Stimulated activated naive CD4-positive, alpha-beta T cell (primary cell): ENCODE measurements around the gene ARID1A.

ENCODE experiments used
- DNase-seq, 6 experiments: peaks; one replicate each; lab custom pipeline; 2025; lab: John Stamatoyannopoulos, UW

ARID1A gene

DNA sequence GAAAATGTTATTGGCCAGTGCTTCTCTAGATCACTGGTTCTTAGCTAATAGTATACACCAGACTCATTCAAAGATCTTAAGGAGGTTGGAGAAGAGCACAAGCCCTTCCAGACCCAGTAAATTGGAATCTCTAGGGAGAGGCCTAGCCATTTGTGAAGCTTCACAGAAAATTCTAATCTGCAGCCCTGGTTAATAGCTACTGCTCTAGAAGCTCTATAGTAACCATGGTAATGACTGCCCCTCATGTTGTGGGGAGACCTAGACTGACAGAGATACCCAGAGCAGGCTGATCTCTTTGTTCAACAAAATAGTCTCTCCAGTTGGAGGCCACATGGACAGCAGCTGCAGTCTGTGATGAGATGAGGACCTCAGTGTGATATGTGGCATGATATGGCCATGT, 31.7 kb downstream of the ARID1A start:
- DNase-seq: no peak

DNA sequence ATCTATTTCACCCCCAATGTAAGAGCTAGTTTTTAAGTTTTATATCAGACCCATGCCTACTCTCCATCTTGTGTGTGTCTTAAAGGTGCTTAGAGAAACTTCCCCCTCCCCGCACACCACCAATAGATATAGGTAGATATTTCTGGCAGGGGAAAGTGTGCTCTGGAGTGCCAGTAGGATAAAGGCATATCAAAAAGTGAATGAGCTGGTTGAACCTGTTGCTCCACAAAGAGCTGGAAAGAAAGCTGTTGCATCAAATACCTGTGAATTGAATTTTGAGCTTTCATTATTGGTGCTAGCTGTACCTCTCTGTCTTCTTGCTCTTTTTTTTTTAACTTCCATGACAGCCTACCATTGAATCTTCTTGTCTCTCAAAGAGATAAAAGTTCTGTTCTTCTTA, 32.8 kb downstream of the ARID1A start:
- no peak for DNase-seq

DNA sequence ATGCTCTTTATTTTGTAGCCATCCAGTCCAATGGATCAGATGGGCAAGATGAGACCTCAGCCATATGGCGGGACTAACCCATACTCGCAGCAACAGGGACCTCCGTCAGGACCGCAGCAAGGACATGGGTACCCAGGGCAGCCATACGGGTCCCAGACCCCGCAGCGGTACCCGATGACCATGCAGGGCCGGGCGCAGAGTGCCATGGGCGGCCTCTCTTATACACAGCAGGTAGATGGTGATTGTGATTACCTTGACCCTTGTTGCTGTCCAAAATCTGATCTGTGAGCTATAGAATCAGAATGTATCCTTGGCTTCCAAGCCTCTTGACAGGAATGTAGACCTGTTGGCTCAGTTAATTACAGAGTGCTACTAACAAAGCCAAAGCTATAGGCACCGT, 33.8 kb downstream of the ARID1A start:
- DNase-seq: no peak

DNA sequence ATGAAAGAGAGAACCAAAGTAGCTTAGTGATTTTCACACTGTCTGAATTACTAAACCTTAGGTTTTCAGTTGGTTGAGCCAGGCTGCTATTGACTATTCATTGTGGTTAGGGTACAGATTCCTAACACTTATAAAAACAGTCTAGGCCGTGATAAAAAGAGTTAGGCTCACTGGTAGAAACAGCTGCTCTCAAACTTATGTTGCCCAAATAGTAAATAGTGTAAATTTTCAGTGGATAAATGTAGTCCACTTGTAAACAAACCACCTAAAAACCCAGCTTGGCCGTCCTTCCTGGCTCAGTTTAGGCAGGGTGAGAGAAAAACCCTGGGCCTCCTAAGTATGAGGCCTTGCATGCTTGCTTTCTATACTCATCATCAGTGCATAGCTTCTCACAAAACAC, 34.9 kb downstream of the ARID1A start:
- DNase-seq: no peak

DNA sequence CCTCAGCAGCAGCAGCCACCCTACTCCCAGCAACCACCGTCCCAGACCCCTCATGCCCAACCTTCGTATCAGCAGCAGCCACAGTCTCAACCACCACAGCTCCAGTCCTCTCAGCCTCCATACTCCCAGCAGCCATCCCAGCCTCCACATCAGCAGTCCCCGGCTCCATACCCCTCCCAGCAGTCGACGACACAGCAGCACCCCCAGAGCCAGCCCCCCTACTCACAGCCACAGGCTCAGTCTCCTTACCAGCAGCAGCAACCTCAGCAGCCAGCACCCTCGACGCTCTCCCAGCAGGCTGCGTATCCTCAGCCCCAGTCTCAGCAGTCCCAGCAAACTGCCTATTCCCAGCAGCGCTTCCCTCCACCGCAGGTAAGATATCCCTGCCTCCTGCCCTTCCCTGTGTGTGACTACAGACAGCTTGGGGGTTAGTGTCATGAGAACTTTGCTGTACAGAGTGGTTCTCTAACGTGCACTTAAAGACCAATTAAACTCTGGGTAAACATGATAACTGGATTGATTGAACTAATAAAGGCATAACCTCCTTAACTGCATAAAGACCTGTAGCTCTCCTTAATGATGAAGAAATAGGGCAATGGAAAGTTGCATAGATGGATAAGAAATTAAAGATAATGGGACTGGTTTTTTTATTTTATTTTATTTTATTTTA, 35.6 kb downstream of the ARID1A start:
- no peak for DNase-seq

DNA sequence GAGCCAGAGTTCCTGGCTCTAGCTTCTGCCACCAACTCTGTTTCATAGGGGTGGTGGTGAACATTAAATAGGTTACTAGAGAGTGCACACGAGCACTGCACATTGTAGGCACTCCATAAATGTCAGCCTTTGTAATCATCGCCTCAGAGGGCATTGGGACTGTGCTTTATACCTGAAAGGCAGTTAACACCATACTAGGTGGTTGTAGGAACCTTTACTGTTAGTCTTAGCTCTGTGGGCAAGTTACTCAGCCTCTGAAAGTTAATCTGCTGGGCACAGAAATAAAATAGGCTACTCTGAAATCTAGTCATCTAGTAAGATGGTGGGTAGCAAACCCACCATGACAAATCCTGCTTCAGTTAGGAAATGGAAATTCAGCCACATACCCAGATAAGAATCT, 37.6 kb downstream of the ARID1A start:
- no peak for DNase-seq

DNA sequence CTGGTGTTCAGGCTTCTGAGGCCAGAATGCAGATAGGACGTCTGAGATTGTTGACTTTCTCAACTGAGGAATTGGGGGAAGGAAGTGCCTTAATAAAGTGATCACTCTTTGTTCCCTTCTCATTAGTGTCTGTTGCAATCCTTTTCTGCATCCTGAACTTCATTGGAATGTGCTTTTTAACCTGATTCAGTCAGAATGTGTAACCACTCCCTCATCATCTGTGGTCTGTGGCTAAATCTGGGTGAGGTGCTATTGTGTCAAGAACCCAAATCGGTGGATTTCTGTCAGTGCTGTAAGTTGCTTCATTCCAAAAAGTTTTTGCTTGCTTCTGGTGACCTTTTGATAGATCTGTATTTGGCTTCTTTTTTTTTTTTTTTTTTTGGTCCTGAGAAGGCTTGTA, 38.2 kb downstream of the ARID1A start:
- no peak for DNase-seq

DNA sequence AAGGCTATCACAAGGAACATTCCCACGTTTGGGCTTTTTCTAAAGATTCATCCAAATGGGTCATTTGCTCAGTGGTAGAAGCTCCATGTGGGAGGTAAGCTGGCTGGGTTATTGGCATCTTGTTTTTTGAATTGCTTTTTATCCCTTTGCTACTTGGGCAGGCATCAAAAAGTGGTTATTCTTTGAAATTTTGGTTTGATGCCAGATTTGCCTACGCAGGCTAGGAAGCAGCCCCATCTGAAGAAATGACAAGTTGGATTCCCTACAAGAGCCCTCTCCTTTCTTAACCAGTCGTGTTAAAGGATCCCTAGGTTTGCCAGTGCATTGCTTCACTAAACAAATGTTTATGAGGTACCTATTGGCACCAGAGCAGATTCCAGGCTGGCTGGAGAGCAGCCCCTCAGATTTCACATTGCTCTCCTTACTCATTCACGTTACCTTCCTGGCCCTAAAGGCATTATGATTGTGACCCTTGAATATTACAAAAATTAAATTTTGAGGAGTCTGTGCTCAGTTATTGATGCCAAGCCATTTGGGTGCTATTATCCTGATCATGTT, 38.8 kb downstream of the ARID1A start:
- DNase-seq: no peak

DNA sequence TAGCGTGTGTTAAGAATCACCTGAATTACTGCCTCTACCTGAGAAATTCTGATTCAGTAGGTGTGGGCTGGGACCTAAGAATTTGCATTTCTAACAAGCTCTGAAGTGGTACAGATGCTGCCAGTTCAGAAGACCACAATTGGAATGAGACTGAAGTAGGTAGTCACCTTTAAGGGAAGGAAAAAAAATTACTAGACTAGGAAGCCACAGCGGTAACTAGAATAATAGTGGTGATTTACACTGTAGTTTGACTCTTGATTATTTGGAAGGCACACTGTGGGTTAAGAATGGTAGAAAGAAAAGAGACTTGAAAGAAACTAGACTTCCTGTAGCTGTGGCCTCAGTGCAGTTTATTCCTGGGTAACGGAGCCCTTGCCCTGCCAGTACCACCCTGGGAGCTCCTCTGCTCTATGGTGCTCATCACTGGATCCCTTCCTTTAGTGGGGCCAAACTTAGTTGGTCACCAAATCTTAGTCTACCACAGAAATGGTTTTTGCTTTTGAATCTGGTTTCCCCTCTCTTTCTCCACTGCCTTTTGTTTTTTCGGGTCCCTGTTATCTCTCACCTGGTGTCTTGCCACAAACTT, 43.6 kb downstream of the ARID1A start:
- DNase-seq: peak in 3 of 6 experiments; percentile 23 to 40 (median 29)

DNA sequence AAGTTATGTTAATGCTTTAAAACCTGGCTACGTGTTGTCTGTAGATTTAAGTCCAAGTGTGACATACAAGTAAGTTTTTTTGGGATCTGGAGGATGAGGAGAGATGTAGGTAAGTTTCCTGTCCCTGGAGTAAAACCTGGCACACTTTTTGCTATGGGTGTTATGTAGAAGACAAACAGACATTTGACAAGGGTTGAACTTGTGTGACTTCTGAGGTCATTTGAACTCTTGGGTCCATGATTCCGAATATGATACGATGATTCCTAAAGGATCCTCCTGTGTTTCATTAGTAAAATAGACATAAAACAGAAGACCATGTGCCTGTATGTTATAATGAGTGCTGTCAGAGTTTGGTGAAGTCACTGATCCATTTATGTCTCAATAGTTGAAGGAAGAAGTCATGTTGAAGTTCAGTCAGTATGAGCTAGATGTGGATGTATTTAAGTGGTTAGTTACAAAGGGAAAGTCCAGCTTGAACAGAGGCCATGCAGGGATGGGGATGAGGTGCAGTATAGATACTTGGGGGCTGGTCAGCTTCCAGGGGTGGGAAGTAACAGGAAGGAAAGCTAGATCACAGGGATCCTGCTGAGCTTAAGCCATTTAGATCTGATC, 44.3 kb downstream of the ARID1A start:
- DNase-seq: no peak

DNA sequence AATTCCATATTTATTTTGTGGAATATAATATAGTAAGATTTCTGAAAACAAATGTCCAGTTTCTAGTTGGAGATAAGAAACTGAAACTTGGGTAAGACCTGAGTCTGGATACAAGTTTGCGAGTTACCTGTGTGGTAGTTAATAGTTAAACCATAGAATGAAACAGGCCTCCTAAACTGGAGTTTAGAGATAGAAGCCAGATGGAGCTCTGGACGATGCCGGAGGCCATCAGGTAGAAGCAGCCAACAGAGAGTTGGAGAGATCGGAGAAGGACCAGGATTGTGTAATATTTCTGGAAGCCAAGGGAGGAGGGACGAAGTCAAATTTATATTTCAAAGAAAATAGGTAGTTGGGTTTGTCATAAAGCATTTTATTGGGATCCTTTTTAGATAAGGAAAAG, 45.1 kb downstream of the ARID1A start:
- no peak for DNase-seq

DNA sequence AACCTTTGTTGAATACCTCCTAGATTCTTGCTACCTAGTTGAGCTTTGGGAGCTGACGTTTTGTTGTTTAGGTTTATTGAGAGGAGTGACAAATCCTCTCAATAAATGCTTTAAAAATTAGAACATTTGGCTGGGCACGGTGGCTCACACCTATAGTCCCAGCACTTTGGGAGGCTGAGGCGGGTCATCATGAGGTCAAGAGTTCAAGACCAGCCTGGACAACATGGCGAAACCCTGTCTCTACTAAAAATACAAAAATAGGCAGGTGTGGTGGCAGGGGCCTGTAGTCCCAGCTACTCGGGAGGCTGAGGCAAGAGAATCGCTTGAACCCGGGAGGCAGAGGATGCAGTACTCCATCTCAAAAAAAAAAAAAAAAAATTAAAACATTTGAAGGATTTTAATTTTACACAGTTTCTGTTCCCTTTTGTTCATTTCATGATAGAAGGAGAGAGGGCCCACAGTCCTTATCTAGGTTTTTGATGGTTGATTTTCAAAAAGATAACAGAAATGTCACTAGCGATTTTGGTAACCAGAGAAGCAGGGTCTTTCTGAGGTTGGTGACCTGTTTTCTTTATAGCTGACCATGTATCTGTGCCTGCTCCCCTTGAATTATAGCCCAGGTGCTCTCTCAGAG, 47.7 kb downstream of the ARID1A start:
- DNase-seq: no peak

DNA sequence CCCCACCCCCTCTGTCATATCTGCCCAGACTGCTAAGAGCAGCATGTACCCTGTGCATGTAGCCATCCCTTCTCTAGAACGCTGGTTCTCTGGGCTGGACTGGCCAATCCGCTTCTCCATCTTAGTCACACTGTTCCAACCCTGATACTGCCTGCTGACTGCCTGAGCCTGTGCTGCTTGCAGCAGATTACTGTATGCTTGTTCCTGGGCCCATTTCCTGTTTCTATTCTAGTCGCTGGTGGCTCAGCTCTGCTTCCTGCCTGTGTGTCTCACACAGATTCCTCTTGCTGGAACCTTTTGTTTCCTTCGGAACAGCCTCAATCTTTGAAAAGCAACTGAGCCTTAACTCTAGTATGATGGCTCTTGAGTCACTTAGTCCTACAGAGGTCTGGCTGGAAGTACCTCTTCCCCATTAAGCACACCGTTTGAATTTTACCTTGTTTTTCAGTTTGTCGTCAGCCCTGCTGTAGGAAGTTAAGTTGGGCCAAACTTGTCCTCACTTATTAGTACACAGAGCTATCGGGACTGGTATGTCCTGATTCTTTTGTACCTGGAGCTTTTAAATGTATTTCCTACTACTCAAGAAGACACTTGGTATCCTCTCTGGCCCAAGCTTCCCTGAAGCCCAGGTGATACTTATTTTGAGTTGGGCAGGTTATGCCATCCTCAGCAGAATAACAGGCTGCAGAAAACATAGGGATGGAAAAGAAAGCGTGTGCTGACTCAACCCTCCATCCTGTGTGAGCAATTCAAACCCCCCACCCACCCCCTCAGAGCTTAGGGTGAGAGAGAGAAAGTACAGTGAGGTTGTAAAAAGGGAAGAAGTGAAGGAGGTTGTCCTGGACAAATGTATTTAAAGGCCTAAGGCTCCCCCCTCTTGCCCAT, 48.5 kb downstream of the ARID1A start:
- DNase-seq: peak; percentile 33 to 82 (median 70)

DNA sequence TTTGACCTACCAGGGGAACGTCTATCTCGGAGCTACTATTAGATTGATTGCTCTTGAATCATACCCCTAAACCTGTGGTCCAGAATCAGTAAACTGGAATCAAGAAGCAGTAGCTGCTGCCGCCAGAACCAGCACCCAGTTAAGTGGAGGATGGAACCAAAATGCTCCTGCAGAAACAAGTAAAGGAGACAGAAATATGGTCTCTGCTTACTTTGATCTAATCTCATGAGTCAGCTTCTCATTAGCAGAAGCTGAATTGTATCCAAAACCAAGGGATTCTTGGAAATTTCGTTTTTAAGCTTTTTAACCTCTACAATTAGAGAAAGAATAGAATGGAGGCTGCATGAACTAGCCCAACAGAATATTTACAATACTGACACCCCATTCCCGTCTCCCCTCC, 49.4 kb downstream of the ARID1A start:
- no peak for DNase-seq

DNA sequence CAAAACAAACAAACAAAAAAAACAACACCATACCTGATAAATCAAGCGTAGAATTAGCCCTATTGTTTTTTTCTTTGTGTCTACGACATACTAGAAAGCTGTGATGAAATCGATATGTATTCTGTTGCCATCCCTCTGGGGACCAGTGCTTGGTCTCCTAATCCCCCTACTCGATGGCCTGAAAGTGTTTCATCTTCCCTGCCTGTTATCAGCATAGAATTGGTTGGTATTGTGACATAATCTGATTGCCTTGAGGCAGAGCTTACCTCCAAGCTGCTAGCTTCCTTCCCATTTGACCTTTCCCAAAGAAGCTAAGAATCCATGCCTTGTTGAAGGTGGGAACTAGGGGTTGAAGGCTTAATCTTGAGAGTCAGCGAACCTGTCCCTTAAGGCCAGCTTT, 51.2 kb downstream of the ARID1A start:
- no peak for DNase-seq

DNA sequence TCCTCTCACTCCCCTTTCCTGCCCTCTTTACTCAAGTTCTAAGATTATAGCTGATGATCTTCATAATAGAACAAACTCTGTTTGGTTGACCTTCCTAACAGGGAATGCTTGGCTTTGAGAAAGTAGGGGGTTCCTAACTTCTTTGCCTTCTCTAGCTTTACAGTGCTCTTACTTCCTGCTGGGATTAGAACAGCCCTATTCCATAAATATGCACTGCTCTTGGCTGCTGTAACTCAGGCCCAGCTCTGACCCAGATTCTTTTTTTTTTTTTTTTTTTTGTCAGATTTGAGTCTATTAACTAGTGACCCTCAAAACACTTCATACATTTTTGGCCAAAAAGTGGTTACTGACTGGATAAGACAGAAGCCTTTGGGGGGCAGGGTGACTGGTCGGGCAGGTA, 52.5 kb downstream of the ARID1A start:
- DNase-seq: no peak

DNA sequence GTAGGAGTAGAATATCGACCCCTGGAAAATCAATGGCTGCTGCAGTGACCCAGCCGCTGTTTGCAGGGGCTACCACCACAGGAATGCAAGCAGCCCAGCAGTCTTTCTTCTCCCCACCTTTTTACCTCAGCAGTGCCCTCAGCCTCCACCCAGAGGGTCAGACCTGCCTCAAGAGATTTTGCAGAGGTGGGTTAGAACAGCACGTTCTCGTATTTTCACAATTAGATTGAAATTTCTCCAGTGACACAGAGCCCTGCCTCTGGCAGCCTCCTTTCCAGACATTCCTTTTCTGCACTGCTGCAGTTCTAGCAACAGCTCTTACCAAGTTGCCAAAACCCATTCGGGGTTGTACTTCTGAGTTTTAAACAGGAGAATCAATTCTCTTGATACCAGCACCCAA, 53.6 kb downstream of the ARID1A start:
- no peak for DNase-seq

DNA sequence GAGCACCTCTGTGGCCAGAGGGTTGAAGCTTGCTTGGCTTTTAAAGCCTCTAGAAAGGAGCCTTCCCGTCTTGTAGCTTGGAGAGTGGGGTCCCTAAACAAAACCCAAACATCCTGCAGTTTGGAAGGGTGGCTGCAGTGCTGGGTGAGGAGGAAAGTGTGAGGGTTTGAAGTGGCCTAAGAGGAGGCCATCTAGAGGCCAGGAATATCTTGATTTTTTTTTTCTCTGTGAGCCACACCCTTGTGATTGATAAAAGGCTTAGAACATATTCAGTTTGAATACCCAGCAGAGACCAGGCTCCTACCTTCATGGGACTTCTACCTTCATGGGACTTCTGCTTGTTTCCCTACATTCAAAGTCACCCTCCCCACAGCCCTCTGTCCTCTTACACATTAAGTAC, 54.6 kb downstream of the ARID1A start:
- DNase-seq: no peak

DNA sequence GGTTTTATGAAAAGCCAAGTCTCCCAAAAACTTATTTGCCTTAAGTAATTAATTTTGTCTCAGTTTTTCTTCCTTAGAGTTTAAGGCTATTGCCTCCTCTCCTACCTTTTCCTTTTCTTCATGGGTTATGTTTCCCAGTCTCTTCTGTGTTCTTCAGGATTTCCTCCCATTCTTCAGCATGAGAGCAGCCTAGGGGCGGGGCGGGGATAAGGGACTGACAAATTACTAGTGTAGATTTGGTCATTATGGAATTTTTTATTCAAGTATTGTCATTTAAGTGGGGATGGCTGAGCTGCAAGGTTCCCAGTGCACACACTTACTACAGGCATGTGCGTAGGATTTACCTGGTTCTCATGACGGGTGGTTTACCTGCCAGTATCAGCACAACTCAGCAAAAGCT, 56.7 kb downstream of the ARID1A start:
- no peak for DNase-seq

DNA sequence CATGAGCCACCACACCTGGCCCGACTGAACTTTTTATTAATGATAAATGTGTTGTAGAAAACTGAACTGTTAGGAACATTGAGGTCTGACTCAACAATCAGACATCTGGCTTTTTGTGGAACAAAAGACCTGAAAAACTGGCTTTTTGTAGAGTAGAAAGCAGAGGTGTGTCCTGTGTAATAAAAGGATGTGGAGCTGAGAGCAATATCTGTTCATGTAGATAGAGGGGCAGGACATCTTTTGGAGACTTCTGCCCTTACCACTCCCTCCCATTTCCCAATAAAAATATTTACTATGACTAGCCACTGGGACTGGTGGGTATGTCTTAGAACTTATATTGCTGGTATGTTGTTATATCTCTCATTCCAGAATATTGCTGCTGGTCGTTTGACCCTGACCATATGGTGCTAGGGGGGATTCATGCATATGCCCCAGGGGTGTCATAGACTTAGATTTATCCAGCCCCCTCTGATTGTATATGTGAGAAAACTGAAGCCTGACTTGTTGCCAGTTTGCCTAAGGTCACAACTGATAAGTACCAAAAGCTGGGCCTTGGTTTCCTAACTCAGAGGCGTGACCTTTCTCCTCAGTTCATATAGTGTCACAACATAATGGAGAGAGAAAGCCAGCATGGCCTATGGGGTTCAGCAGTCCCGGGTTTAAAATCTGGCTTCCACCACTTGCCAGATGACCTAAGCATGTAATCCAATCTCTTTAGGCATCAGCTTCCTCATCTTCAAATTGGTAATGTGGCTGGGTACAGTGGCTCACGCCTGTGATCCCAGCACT, 58.5 kb downstream of the ARID1A start:
- DNase-seq: no peak

DNA sequence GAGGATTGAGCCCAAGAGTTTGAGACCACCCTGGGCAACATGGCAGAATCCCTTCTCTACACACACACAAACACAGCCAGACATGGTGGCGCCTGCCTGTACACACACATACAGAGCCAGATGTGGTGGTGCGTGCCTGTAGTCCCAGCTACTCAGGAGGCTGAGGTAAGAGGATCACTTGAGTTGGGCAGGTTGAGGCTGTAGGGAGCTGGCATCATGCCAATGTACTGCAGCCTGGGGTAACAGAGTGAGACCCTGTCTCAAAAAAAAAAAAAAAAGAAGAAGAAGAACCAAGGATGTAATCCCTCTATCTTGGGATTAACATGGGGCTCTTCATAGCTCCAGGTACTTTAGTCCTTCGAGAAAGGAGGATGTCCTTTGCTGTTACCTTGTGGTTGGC, 62.5 kb downstream of the ARID1A start:
- no peak for DNase-seq
